ENCODE results near the gene EIF3I.

Gene EIF3I

GRCh38 chr1:32187850-32188249 is 34.4 kb upstream of the EIF3I start:
- H3K4me1 Mint-ChIP-seq (ENCODE audit: low read depth in 2 of 2), result peaks cover 13 to 21% of the 10 kb centered on the region in 2 donors
- no peak overlapping the region for H3K4me3 Mint-ChIP-seq
- no peak overlapping the region for H3K27ac Mint-ChIP-seq
- DNase-seq, result no peak
- no peaks in the 10 kb centered on the region for H3K27me3 Mint-ChIP-seq
- no peak for ATAC-seq (replicated peaks)
- peaks cover 82% of the 10 kb centered on the region for H3K36me3 Mint-ChIP-seq (ENCODE audit: insufficient read depth)
- no peaks in the 10 kb centered on the region for H3K9me3 Mint-ChIP-seq

- H3K36me3 Mint-ChIP-seq (ENCODE audit: insufficient read depth), result peaks cover 70% of the 10 kb centered on the region
- DNase-seq, result no peak
- peak overlapping the region in 1 of 2 donors; percentile 41 for H3K27ac Mint-ChIP-seq
Measured at GRCh38 chr1:32192220-32192948, 29.8 kb upstream of the EIF3I start.

DNA sequence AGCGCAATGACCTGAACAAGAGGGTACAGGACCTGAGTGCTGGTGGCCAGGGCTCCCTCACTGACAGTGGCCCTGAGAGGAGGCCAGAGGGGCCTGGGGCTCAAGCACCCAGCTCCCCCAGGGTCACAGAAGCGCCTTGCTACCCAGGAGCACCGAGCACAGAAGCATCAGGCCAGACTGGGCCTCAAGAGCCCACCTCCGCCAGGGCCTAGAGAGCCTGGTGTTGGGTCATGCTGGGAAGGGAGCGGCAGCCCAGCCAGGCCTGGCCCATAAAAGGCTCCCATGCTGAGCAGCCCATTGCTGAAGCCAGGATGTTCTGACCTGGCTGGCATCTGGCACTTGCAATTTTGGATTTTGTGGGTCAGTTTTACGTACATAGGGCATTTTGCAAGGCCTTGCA is 27.2 kb upstream of the EIF3I start:
- DNase-seq, result no peak
- H3K4me3 Mint-ChIP-seq, result no peak overlapping the region
- no peak for ATAC-seq (replicated peaks)
- peaks cover 33 to 39% of the 10 kb centered on the region in 2 donors for H3K4me1 Mint-ChIP-seq (ENCODE audit: low read depth in 2 of 2)
- H3K36me3 Mint-ChIP-seq (ENCODE audit: insufficient read depth), result peaks cover 44% of the 10 kb centered on the region
- H3K27me3 Mint-ChIP-seq, result no peaks in the 10 kb centered on the region
- H3K27ac Mint-ChIP-seq, result no peak overlapping the region
- no peaks in the 10 kb centered on the region for H3K9me3 Mint-ChIP-seq

More at GRCh38 chr1:32192220-32192948, 29.8 kb upstream of the EIF3I start:
- peaks cover 23 to 28% of the 10 kb centered on the region in 2 donors for H3K4me1 Mint-ChIP-seq (ENCODE audit: low read depth in 2 of 2)
- H3K4me3 Mint-ChIP-seq, result no peak overlapping the region
- no peak for ATAC-seq (replicated peaks)
- no peaks in the 10 kb centered on the region for H3K9me3 Mint-ChIP-seq
- H3K27me3 Mint-ChIP-seq, result no peaks in the 10 kb centered on the region

DNA sequence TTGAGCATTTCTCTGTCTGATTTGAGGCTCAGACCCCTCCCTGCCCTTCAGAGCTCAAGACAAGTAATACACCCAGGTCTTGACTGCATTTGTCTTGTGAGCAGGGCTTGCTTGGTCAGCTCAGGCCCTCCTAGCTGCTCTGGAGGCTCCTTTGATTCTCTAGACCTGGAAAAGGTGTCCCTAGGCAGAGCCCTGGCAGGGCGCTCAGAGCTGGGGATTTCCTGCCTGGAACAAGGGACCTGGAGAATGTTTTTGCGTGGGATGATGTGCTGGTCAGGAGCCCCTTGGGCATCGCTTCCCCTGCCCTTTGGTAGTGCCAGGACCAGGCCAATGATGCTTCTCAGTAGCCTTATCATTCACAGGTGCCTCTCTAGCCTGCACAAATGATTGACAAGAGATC is 26.7 kb upstream of the EIF3I start:
- no peaks in the 10 kb centered on the region for H3K9me3 Mint-ChIP-seq
- no peaks in the 10 kb centered on the region for H3K27me3 Mint-ChIP-seq
- H3K4me3 Mint-ChIP-seq, result peak overlapping the region; percentile 55 to 62
- no peak overlapping the region for H3K27ac Mint-ChIP-seq
- ATAC-seq (replicated peaks) (no peak), DNase-seq (no peak)
- peaks cover 38 to 44% of the 10 kb centered on the region in 2 donors for H3K4me1 Mint-ChIP-seq (ENCODE audit: low read depth in 2 of 2)
- peaks cover 44% of the 10 kb centered on the region for H3K36me3 Mint-ChIP-seq (ENCODE audit: insufficient read depth)

DNA sequence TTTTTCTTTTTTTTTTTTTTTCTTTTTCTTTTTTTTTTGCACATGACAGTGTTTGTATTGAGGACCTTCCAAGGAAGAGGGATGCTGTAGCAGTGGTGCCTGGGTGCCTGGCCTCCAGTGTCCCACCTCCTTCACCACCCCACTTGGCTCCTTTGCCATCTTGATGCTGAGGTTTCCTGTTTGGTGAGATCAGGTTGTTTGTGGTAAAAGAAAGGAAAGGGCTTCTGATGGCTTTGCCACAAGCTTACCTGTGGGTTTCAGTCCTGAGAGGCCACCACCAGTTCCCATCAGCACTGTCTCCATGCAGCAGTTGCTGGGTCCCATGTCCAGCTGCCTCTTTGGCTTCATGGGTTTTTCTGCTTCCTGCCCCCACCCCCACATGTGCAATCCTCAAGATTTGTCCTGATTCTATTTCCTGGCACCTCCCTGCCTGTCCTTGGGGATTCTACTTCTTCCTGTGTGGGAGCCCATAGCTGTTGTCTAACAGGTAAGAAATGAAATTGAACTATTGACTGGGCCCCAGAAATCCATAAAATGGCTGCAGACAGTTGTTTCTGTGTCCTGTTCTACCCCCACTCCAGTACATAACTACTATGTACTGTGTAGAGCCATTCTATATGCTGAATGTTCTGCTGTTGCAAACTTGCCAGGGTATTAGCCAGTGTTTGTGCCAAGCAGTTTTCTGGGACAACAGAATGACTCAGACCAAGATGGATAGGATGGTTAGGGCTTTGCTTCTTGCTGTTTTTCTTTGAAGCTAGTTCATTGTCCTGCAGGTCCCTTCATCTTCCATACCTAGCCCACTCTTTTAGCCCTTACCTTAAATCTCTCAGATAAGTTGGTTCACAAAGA is 26.0 kb upstream of the EIF3I start:
- Mint-ChIP-seq H3K36me3 (ENCODE audit: insufficient read depth) (peaks cover 41% of the 10 kb centered on the region), H3K9me3 (no peaks in the 10 kb centered on the region), H3K27me3 (no peaks in the 10 kb centered on the region), H3K4me1 (ENCODE audit: low read depth in 2 of 2) (peaks cover 38 to 46% of the 10 kb centered on the region in 2 donors), H3K27ac (peak overlapping the region; percentile 81 to 94), H3K4me3 (peak overlapping the region; percentile 55 to 62)
- peak in 1 of 3 experiments; percentile 11 for DNase-seq
- peak; percentile 51 for ATAC-seq (replicated peaks)

DNA sequence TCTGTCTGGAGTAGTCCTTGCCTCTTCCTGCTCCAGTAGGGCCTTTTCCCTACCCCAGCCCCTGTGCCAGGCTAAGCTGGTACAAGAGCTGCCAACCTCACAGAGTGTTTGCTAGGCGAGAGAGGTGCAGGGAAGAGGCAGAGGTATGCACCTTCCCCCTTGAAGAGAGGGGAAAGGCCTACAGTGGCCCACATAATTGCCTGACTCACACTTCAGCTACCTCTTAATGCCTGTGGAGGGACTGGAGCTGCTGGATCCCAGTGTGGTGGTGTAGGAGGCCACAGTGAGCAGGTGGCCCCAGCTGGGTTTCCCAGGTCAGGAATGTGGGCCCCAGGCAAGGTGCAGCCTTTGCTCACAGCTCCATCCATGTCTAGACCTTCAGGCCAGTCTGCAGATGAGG is 25.1 kb upstream of the EIF3I start:
- H3K27ac Mint-ChIP-seq, result peak overlapping the region in 1 of 2 donors; percentile 82
- H3K9me3 Mint-ChIP-seq, result no peaks in the 10 kb centered on the region
- DNase-seq, result no peak
- no peak overlapping the region for H3K4me3 Mint-ChIP-seq
- H3K27me3 Mint-ChIP-seq, result no peaks in the 10 kb centered on the region
- ATAC-seq (replicated peaks), result no peak
- H3K36me3 Mint-ChIP-seq (ENCODE audit: insufficient read depth), result peaks cover 41% of the 10 kb centered on the region
- H3K4me1 Mint-ChIP-seq (ENCODE audit: low read depth in 2 of 2), result peaks cover 47 to 51% of the 10 kb centered on the region in 2 donors

DNA sequence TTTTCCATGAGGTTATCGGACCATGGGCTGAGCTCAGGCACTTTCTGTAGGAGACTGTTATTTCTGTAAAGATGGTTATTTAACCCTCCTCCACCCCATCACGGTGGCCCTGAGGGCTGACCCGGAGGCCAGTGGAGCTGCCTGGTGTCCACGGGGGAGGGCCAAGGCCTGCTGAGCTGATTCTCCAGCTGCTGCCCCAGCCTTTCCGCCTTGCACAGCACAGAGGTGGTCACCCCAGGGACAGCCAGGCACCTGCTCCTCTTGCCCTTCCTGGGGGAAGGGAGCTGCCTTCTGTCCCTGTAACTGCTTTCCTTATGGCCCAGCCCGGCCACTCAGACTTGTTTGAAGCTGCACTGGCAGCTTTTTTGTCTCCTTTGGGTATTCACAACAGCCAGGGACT is 24.4 kb upstream of the EIF3I start:
- H3K27ac Mint-ChIP-seq, result peak overlapping the region in 1 of 2 donors; percentile 52
- no peak for DNase-seq
- peaks cover 37% of the 10 kb centered on the region for H3K36me3 Mint-ChIP-seq (ENCODE audit: insufficient read depth)
- H3K4me3 Mint-ChIP-seq, result no peak overlapping the region
- H3K9me3 Mint-ChIP-seq, result no peaks in the 10 kb centered on the region
- ATAC-seq (replicated peaks), result no peak
- H3K4me1 Mint-ChIP-seq (ENCODE audit: low read depth in 2 of 2), result peaks cover 52 to 57% of the 10 kb centered on the region in 2 donors
- H3K27me3 Mint-ChIP-seq, result no peaks in the 10 kb centered on the region

DNA sequence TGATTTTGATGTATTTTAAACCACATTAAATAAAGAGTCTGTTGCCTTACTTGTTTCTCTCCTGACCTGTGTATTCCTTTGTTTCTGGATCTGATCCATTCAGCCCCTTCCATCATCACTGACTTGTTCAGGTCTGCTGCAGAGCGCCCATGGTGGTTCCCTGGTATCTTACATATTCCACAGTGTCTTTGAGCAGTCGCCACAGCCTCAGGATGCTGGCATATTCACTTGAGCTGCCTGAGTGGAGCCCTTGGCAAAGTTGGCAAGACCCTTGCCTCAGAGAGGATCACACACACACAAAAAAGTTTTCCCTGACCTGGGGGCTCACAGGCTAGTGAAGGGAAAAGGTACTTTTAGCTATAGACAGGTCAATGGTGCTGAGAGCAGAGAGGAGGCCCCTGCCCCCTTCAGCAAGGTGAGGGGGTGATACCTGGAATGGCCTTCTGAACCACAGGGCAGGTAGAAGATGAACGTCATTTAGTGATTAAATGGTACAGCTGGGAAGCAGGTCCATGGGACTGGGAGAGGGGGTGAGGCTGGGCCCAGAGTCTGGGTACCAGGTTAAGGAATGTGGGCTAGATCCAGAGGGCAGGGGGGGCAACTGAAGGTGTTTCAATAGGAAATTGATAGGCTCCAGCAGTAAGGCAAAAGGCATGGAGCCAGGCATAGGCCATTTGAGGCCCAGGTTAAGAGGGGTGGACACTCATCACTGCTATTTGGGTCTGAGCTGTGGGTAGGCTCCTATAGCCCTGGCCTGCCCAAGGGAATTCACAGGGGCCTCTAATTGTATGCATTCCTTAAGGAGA is 23.8 kb upstream of the EIF3I start:
- peak overlapping the region in 1 of 2 donors; percentile 52 for H3K27ac Mint-ChIP-seq
- no peaks in the 10 kb centered on the region for H3K27me3 Mint-ChIP-seq
- peaks cover 34% of the 10 kb centered on the region for H3K36me3 Mint-ChIP-seq (ENCODE audit: insufficient read depth)
- ATAC-seq (replicated peaks) (no peak), DNase-seq (no peak)
- peak overlapping the region in 1 of 2 donors; percentile 43 for H3K4me3 Mint-ChIP-seq
- no peaks in the 10 kb centered on the region for H3K9me3 Mint-ChIP-seq
- peaks cover 53 to 57% of the 10 kb centered on the region in 2 donors for H3K4me1 Mint-ChIP-seq (ENCODE audit: low read depth in 2 of 2)

GRCh38 chr1:32199043-32199716 is 23.0 kb upstream of the EIF3I start:
- Mint-ChIP-seq H3K27ac (peak overlapping the region in 1 of 2 donors; percentile 94), H3K27me3 (no peaks in the 10 kb centered on the region), H3K9me3 (no peaks in the 10 kb centered on the region), H3K4me3 (peak overlapping the region in 1 of 2 donors; percentile 14), H3K4me1 (ENCODE audit: low read depth in 2 of 2) (peaks cover 55 to 60% of the 10 kb centered on the region in 2 donors), H3K36me3 (ENCODE audit: insufficient read depth) (peaks cover 30% of the 10 kb centered on the region)
- no peak for DNase-seq
- ATAC-seq (replicated peaks), result no peak

DNA sequence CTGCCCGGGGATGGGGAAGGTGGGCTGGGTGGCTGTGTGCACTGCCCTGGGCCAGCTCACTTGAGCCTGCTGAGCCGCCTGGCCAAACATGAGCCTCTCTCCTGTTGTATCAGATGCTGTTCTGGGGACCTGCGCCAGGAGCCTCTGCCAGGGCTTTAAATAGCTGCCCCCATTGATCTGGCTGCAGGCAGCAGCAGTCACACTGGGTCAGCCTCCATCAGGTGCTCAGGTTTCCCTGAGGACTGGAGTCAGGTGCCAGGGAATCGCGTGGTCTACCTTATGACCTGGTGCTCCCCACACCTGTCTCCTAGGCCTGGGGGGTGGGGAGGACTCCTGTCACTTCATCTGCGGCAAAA is 22.5 kb upstream of the EIF3I start:
- H3K27ac Mint-ChIP-seq, result peak overlapping the region; percentile 94
- no peaks in the 10 kb centered on the region for H3K9me3 Mint-ChIP-seq
- H3K36me3 Mint-ChIP-seq (ENCODE audit: insufficient read depth), result peaks cover 30% of the 10 kb centered on the region
- H3K4me1 Mint-ChIP-seq (ENCODE audit: low read depth in 2 of 2), result peaks cover 57 to 60% of the 10 kb centered on the region in 2 donors
- H3K4me3 Mint-ChIP-seq, result peak overlapping the region; percentile 92
- ATAC-seq (replicated peaks) (no peak), DNase-seq (no peak)
- no peaks in the 10 kb centered on the region for H3K27me3 Mint-ChIP-seq

GRCh38 chr1:32200226-32201010 is 21.8 kb upstream of the EIF3I start, which contains the start of gene CCDC28B:
TSS of gene CCDC28B (plus strand) at chr1:32200595. CDS start at chr1:32201936, 1,341 bp downstream.
- peak; percentile 23 to 52 (median 35) for DNase-seq
- Mint-ChIP-seq H3K27me3 (no peaks in the 10 kb centered on the region), H3K27ac (peak within 1 kb of the TSS; percentile 94), H3K4me1 (ENCODE audit: low read depth in 2 of 2) (peaks cover 56 to 61% of the 10 kb centered on the region in 2 donors), H3K36me3 (ENCODE audit: insufficient read depth) (peaks cover 27% of the 10 kb centered on the region), H3K9me3 (no peaks in the 10 kb centered on the region), H3K4me3 (peak within 1 kb of the TSS; percentile 92)
- ATAC-seq (replicated peaks), result peak; percentile 32

Measured in effector memory CD8-positive, alpha-beta T cell (primary cell).